Activated T-cell treated with anti-CD3 and anti-CD28 coated beads, Interleukin-2, amount 50 U/mL, for 24 hours (primary cell): ENCODE measurements around the gene RBM38.
A peak's percentile ranks its signal among the peaks of the same experiment; 100 is the strongest.

ENCODE experiments used
- DNase-seq: peaks from one replicate; pipeline ENCODE4 v3.0.0-alpha.2; 2020
- H3K27ac Mint-ChIP-seq: 2 replicates; pipeline ENCODE4 v1.8.0; 2020; ENCODE audit warnings: mild to moderate bottlenecking, mixed read lengths
- H3K27me3 Mint-ChIP-seq: 2 replicates; pipeline ENCODE4 v1.8.0; 2020; ENCODE audit warnings: mixed read lengths
- H3K36me3 Mint-ChIP-seq: 2 replicates; pipeline ENCODE4 v1.8.0; 2020; ENCODE audit warnings: low read depth, mixed read lengths
- H3K4me1 Mint-ChIP-seq: 2 replicates; pipeline ENCODE4 v1.8.0; 2020; ENCODE audit warnings: low read depth, mixed read lengths
- H3K4me3 Mint-ChIP-seq: 2 replicates; pipeline ENCODE4 v1.8.0; 2020; ENCODE audit warnings: mild to moderate bottlenecking, moderate library complexity, mixed read lengths
- H3K9me3 Mint-ChIP-seq: 2 replicates; pipeline ENCODE4 v1.8.0; 2020; ENCODE audit warnings: mixed read lengths

Gene RBM38

DNA sequence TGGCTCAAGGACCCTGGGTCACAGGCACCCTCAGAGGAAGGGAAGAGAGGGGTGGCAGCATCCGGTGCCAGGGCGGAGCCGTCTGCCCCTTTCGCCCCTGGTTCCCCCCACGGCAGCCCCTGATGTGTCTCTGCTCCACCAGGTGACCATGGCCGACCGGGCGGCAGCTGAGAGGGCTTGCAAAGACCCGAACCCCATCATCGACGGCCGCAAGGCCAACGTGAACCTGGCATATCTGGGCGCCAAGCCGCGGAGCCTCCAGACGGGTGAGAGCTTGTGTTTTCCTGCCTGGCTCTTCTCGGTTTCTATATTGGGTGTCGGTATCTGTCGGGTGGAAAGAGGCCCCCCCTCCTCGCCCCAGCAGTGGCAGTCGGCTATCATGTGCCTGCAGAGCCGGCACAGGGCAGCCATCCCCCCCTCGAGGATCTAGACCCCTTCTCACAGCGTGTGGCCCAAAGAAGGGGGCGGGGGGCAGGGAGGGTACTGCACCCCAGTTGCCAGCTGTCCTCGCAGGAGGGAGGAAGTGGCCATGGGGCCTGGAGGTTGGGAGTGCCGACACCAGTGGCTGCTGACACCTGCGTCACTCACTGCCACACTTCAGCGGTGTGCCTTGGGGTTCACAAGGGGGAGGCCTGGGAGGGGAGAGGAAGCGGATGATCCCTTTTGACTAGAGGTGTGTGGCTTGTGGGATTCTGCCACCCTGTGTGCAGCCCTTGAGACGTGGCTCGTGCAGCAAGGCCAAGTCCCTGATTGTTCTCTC, 1.5 kb downstream of the RBM38 start:
- no peaks in the 10 kb centered on the region for H3K27me3 Mint-ChIP-seq
- no peaks in the 10 kb centered on the region for H3K9me3 Mint-ChIP-seq
- H3K4me1 Mint-ChIP-seq: peaks cover 65% of the 10 kb centered on the region

DNA sequence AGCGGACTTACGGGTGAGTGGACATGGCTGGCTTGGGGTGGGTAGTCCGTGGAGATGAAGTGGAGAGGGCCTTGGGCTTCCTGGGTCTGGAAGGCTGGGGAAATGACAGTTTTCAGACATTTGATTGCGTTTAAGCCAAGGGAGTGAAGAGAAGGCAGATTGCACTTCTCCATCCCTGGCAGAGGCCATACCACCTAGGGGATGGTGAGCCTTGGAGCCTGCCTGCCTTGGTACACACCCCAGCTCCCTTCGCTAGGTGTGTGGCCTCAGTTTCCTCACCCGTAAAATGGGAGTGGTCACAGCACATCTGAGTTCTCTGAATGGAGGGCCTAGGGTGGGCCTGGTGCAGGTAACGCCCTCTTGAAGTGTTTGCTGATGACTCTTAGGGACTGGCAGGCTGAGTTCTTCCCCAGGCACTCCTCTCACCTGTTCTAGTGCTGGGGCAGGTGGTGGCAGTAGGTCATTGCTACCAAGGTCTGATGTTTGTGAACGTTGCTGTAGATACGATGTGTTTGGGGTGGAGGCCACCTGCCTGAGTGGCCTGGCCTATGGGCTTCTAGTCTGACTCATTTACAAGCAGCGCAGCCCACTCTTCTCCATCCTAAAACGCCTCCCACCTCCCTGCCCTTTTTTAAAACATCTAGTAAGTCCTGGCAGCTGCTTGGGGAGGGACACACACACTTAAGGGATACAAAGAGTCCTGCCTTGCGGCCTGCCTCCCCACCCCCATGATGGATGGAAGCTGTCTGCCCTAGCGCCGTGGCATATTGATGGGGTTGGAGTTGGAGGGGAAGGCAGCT, 2.3 kb downstream of the RBM38 start:
- Mint-ChIP-seq H3K27ac (peak overlapping the region; percentile 97), H3K4me1 (peaks cover 71% of the 10 kb centered on the region), H3K27me3 (no peaks in the 10 kb centered on the region), H3K36me3 (peaks cover 64% of the 10 kb centered on the region), H3K9me3 (no peaks in the 10 kb centered on the region), H3K4me3 (peak overlapping the region; percentile 89)
- no peak for DNase-seq

More for the DNA sequence above, 1.5 kb downstream of the RBM38 start:
- Mint-ChIP-seq H3K36me3 (peaks cover 57% of the 10 kb centered on the region), H3K4me3 (peak overlapping the region; percentile 89), H3K27ac (peak overlapping the region; percentile 97)
- DNase-seq: peak; percentile 83

DNA sequence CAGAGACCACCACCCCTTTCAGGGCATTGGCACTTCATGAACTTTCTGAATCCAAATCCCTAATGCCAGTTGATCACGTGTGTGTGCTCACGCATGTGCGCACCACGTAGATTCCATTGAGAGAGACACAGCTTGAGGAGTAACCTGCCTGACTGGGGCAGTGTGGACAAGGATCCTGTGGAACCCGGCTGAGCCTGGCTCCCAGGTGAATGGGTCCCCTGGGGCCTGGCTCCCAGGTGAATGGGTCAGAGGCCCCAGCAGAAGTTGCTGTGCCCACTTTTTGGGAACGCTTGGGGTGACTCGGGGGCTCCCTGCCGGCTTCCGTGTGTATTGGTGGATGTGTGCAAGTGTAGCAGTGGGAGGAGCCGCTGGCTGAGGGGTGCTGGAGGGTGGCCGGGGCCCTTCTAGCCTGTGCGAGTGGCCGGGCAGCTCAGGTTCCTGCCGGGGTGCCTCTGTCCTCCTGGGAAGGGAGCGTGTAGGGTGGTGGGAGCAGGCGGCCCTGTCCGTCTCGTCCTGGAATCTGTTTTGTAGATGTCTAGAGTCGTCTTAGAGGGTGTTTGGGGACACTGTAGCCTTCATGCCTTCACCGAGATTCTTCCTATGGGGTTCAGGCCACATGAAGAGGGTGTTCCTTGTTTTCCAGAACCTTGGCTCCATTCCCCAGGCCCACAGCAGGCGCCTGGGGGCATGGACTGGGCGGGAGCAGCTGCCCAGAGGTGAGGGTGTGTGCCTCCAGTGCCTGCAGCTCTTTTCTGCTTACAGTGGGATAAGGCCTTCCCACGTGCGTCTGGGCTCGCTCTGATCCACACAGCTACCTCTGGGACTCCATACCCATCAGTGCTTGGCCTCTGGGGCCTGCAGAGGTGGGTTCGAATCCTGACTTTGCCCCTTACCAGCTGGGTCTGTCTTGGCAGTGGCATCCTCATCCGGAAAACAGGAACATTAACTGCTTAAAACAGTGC, 3.2 kb downstream of the RBM38 start:
- Mint-ChIP-seq H3K36me3 (peaks cover 73% of the 10 kb centered on the region), H3K4me3 (peak overlapping the region; percentile 89)

DNA sequence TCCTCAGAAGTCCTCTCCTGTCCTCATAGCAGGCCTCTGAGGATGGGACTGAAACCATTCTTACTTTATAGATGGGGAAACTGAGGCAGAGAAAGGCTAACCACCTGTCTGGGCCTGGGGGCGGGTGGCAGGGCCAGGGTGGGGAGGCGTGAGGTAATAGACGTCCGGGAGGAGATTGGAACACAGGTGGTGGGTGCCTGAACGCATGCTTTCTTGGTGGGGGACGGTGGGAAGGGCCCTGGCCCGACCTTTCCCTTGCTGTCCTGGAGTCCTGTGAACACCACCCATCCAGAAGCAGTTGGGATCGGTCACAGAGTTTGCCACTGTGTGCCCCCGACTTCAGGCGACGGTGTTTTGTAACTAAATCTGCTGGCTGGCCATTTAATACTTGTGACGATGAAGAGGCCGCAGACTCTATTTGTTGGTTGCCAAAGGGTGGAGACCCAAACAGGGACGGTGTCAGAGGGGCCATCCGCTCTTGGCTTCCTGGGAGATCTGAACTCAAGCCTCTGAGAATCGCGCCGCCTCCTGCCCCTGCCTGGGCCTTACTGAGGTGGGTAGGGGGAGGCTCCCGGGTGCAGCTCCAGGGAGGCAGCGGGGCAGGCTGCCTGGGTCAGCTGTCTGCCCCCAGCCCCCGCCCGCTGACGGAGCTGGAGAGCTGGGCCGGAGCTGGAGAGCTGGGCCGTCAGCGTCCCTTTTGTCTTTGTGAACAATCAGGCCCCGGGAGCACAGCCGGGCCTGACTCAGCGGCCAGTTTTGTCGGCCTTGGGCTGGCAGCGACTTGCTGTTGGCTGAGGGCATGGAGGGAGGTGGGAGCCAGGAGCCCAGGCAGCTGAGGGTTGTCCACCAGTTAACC, 4.1 kb downstream of the RBM38 start:
- Mint-ChIP-seq H3K4me1 (peaks cover 79% of the 10 kb centered on the region), H3K36me3 (peaks cover 82% of the 10 kb centered on the region), H3K4me3 (peak overlapping the region; percentile 89), H3K9me3 (no peaks in the 10 kb centered on the region), H3K27me3 (no peaks in the 10 kb centered on the region), H3K27ac (peak overlapping the region; percentile 97)
- no peak for DNase-seq

More for the DNA sequence above, 3.2 kb downstream of the RBM38 start:
- Mint-ChIP-seq H3K4me1 (peaks cover 76% of the 10 kb centered on the region), H3K27ac (peak overlapping the region; percentile 97), H3K27me3 (no peaks in the 10 kb centered on the region), H3K9me3 (no peaks in the 10 kb centered on the region)
- no peak for DNase-seq

DNA sequence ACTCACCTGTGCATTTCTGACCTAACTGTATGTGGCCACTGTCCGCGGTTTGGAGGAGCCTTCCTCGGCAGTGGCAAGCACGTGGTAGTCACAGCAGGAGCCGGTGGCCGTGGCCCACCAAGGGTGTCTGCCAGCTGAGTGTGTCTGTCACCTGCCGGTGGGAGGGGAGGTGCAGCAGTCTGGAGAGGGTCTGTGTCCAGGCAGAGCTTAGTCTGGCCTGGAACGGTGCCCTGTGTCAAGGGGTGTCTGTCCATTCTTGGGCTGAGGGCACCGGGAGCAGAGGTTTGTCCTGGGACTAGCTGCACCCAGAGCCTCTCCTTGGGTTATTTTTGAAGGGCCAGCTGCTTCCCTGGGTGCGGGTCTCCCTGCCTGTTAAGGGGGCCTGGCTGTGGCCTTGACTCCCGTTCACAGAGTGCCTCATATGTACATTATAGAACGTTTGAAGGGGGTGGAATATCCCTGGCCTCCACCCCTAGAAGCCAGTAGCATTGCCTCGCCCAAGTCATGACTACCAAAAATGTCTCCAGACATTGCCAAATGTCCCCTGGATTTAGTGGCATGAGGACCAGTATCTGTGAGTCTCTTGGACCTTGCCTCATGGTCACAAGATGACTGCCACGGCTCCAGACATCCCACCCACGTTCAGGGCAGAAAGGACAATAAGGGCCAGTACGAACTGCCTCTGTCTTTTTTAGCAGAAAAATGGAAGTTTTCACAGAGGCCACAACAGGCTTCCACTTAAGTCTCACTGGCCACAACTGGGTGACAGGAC, 5.2 kb downstream of the RBM38 start:
- peak overlapping the region; percentile 93 for H3K27ac Mint-ChIP-seq
- peak overlapping the region; percentile 79 for H3K4me3 Mint-ChIP-seq
- no peak for DNase-seq

DNA sequence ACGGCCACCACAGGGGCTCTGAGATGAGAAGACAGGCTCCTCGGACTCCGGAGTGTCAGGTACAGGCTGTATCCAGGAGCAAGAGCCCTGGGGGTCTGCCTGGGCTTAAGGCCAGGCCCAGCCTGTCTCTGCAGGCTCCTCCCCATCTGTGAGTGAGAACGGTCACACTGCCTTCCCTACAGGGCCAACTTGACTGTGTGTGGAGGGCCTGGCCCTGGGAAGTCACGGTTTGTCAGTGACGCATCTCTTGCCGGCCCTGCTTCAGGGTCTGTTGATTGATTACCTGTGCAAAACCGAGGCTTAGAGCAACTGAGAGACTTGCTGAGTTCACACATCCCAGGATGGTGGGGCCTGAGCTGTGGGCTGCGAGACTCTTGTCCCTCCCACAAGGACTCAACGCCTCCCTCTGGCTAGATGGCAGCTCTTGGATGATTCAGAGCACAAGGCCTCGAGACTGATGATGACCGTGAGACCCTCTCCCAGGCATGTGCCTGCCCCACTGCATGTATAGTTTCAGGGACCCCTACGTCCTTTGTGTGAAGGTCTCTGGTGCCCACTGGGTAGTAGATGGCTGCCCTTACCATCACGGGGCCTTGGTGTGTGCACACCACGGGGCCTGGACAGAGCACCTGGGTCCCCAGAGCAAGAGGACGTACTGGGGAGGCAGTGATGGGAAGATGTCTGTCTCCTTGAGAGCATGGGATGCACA, 5.9 kb downstream of the RBM38 start:
- Mint-ChIP-seq H3K36me3 (peaks cover 98% of the 10 kb centered on the region), H3K4me1 (peaks cover 90% of the 10 kb centered on the region)

More for the DNA sequence above, 5.2 kb downstream of the RBM38 start:
- H3K9me3 Mint-ChIP-seq: no peaks in the 10 kb centered on the region
- peaks cover 93% of the 10 kb centered on the region for H3K36me3 Mint-ChIP-seq
- peaks cover 83% of the 10 kb centered on the region for H3K4me1 Mint-ChIP-seq
- no peaks in the 10 kb centered on the region for H3K27me3 Mint-ChIP-seq

DNA sequence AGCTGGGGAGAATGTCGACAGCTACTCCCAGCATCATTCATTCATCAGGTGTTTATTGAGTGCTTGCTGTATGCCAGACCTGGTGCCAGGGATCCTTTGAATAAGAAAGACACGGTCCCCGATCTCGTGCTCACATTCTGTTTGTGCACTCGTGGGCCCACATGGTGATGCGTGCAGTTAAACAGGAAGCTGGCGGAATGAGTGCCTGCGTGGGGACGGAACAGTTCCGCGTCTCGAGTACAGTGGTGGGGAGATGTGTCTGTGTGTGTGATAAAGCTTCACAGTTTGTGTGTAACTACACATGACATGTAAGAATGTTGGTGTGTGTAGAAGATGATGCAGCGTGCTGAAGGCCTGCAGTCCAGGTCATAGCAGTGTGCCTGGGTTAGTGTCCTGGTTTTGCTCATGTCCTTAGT, 6.5 kb downstream of the RBM38 start:
- Mint-ChIP-seq H3K9me3 (no peaks in the 10 kb centered on the region), H3K36me3 (peaks cover 98% of the 10 kb centered on the region), H3K27ac (peak overlapping the region; percentile 93), H3K4me3 (peak overlapping the region; percentile 79), H3K27me3 (no peaks in the 10 kb centered on the region), H3K4me1 (peaks cover 95% of the 10 kb centered on the region)
- DNase-seq: peak; percentile 65

More for the DNA sequence above, 5.9 kb downstream of the RBM38 start:
- Mint-ChIP-seq H3K27me3 (no peaks in the 10 kb centered on the region), H3K27ac (peak overlapping the region; percentile 93), H3K4me3 (peak overlapping the region; percentile 79), H3K9me3 (no peaks in the 10 kb centered on the region)
- peak; percentile 56 for DNase-seq

DNA sequence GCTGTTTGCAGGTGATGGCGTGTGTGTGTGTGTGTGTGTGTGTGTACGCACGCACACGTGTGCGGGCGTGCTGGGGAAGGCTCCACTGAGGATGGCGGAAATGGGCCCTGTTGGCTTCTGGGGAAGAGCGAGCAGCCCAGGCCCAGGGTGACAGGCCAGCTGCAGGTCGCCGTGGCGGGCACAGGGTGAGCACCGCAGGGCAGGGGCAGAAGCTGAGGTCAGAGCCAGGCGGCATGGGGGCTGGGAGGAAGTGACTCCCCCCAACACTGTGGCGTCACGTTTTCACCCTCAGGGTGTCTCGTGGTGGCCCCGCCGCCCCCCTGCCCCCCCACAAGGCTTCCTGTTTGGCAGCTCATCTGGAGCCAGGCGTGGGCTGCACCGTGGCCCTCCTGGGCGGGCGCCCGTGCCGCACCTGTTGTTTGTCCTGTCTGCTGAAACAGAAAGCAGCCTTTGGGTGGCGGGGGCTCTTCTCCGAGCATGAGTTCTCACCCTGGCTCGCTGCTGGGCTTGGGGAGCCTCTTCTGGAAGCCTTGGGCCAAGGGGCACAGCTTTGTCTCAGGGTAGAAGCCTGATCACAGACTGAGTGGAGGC, 7.1 kb downstream of the RBM38 start:
- Mint-ChIP-seq H3K9me3 (no peaks in the 10 kb centered on the region), H3K4me3 (peak overlapping the region; percentile 79), H3K27ac (peak overlapping the region; percentile 93), H3K36me3 (peaks cover 98% of the 10 kb centered on the region), H3K27me3 (no peaks in the 10 kb centered on the region), H3K4me1 (peaks cover 97% of the 10 kb centered on the region)
- peak; percentile 88 for DNase-seq

DNA sequence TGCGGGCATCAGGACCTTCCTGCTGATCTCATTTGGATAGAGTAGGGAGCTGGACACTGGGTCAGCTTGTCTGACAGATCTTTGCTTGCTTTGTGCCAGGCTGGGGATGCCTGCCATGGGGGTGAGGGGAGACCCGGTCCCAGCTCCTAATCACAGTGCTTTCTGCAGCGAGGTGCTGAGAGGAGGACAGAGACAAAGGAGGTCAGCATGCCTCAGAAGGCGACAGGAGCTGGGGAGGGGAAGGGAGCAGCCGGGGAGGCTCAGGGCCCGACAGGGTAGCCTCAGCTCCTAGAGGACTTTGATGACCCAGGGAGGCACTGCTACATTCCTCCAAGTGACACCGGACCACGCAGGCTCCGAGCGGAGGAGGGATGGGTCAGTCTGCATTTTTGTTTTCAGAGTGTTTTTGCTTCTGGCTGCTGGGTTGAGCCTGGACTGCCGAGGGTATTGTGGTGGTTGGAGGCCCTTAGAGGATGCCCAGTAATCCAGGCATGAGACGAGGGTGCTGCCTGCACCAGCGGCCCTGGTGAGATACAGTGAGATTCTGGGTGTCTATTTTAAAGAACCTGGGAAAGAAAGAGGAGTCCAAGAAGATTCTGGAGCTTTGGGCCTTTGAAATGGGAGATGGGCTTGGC, 7.8 kb downstream of the RBM38 start:
- DNase-seq: no peak
- peaks cover 97% of the 10 kb centered on the region for H3K4me1 Mint-ChIP-seq
- H3K27me3 Mint-ChIP-seq: no peaks in the 10 kb centered on the region
- H3K36me3 Mint-ChIP-seq: peaks cover 98% of the 10 kb centered on the region
- H3K27ac Mint-ChIP-seq: peak overlapping the region; percentile 93
- H3K4me3 Mint-ChIP-seq: peak overlapping the region; percentile 79
- no peaks in the 10 kb centered on the region for H3K9me3 Mint-ChIP-seq

DNA sequence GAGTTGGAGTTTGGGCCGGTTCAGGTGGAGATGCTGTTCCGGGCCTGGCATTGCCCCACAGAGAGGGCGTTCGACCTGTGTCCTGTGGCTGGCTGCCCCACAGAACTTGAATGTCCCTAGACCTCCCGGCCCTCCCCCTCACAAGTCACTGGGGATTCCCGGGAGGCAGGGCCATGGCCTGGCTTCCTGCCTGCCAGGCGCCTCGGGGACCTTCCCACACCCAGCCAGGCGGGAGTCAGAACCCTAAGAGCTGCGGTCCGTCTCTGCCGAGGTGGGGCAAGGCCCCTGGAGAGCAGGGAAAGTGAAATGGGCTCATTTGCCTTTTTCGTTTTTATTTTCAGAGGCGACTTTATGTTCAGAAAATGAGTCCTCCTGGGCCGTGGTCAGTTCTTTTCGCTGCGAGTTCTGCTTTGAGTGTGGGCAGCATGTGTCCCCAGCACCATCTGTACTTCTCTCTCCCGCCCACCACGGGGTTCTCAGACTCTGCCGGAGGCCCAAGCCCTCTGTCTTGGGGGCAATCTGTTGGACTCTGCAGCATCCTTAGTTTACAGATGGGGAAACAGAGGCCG, 8.5 kb downstream of the RBM38 start:
- Mint-ChIP-seq H3K4me1 (peaks cover 92% of the 10 kb centered on the region), H3K27ac (peak overlapping the region; percentile 93), H3K36me3 (peaks cover 98% of the 10 kb centered on the region), H3K27me3 (no peaks in the 10 kb centered on the region), H3K9me3 (no peaks in the 10 kb centered on the region), H3K4me3 (peak overlapping the region; percentile 79)
- DNase-seq: peak; percentile 68

DNA sequence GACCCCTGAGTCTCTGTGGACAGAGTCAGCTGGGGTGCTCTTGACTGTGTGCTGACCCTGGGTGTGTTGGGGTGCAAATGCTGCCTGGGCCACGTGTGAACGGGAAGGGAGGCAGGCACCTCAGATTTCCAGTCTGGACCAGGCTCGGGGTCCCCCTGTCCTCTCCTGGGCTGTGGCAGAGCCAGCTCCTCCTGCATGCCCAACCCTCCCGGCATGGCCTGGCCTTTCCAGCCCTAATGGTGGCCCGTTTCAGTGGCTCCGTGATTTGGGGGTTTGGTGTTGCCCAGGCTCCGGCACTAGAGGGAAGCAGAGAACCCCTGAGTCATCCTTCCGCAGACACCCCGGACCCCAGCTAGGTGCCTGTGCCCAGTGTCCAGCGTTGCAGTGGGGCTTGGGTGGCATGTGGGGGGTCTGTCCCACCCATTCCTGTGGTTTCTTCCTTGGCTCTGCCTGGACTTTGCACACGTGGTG, 9.1 kb downstream of the RBM38 start:
- peak overlapping the region; percentile 93 for H3K27ac Mint-ChIP-seq
- no peaks in the 10 kb centered on the region for H3K9me3 Mint-ChIP-seq
- peaks cover 88% of the 10 kb centered on the region for H3K4me1 Mint-ChIP-seq
- H3K27me3 Mint-ChIP-seq: no peaks in the 10 kb centered on the region
- H3K36me3 Mint-ChIP-seq: peaks cover 98% of the 10 kb centered on the region
- no peak for DNase-seq
- peak overlapping the region; percentile 79 for H3K4me3 Mint-ChIP-seq
